ENCODE measurements around the gene ECM2.

ECM2 gene

GRCh38 chr9:92457576-92457975 is 78.2 kb downstream of the ECM2 start:
- DNase-seq, result no peak

GRCh38 chr9:92455217-92455616 is 80.6 kb downstream of the ECM2 start:
- no peak for DNase-seq

- no peak for DNase-seq
Observed at GRCh38 chr9:92446536-92446935, 89.3 kb downstream of the ECM2 start.

Data from left hindlimb (tissue), 1 donor.